ENCODE data around the gene NTN3. TPM values are rescaled to one million over a fixed set of nuclear protein-coding genes. Genes with fewer than 3 reads are reported as not detected.
A peak's percentile ranks its signal among the peaks of the same experiment; 100 is the strongest.

Gene NTN3
- total and polyA plus RNA-seq, 2 of the 8 experiments (the other 6 are each of a cell fraction or from before 2014, with no cell fraction given) = 0.30 to 0.34 TPM

DNA sequence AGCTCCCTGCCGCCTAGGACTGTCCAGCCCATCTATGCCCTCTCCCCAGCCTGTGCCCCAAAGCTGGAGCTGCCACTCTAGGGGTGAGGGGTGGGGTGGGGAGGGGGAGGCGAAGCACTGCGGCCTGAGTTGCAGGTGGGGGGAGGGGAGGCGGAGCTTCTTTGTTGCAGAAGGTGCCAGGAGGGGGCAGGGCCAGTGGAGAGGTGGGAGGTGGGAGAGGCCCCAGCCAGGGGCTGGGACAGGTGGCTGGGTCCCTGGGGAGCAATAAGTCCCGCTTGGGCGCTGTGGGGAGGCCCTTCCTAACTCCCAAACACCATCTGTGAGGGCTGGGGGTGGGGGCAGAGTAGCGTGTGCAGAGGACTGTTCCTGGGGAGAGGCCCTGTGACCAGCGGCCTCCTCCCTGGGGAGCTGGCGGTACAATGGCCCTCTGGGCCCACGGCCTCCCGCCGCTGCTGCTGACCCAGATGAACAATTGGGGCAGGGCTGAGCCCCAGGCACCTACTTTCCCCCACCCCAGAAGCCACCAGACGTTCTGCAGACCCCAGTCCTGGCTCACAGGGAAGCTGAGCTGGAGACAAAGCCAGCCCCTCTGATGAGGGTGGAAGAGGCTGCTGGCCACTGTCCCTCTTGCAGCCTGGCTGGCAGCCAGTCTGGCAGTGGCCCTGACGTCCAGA, 2.2 kb upstream of the NTN3 start:
- Histone ChIP-seq H3K9ac (replicated peaks in 1 of 4; ENCODE audit: extremely low read depth in 1 of 4, low read depth in 3 of 4, low read length in 3 of 4) (peak overlapping the region in 1 of 4 experiments; percentile 69; a peak in 2 of 7 replicates), H3K79me2 (ENCODE audit: control insufficient read depth in 1 of 2, insufficient read depth in 2 of 2, low read length in 2 of 2) (no peaks in the 10 kb centered on the region), H3K23me2 (ENCODE audit: low read depth, low read length) (peaks cover 15% of the 10 kb centered on the region; the same call in 1 of the 2 replicates), H3K4me1 (replicated peaks in 1 of 4; ENCODE audit: control insufficient read depth in 3 of 4, insufficient read depth in 4 of 4, low read length in 3 of 4) (peaks cover 0 to 41% (median 30%) of the 10 kb centered on the region in 4 experiments; a peak in 6 of 7 replicates), H2BK12ac (ENCODE audit: low read depth, low read length) (peak overlapping the region; percentile 80; the same call in 1 of the 2 replicates), H4K8ac (ENCODE audit: extremely low read depth, insufficient read depth, low read length) (peak overlapping the region; percentile 97), H3K18ac (ENCODE audit: extremely low read depth, low read length) (peak overlapping the region; percentile 98), H3K27ac (ENCODE audit: low read depth, low read length) (no peak overlapping the region), H3K27me3 (replicated peaks in 1 of 4; ENCODE audit: control insufficient read depth in 3 of 4, extremely low read depth in 1 of 4, insufficient read depth in 3 of 4, low read length in 3 of 4) (peaks cover 24 to 55% (median 50%) of the 10 kb centered on the region in 4 experiments), H4K91ac (replicated peaks; ENCODE audit: insufficient read length, low read length) (peak overlapping the region; percentile 96), H4K5ac (ENCODE audit: insufficient read length, low read depth, low read length) (peak overlapping the region; percentile 50), H2BK5ac (ENCODE audit: low read depth, low read length) (peak overlapping the region; percentile 35; the same call in 1 of the 2 replicates), H2BK20ac (ENCODE audit: low read length) (peak overlapping the region; percentile 82; the same call in 1 of the 2 replicates), H2AFZ (ENCODE audit: low read length) (no peak overlapping the region), H2BK120ac (replicated peaks; ENCODE audit: low read depth, low read length) (no peak overlapping the region), H2BK15ac (ENCODE audit: low read length) (peak overlapping the region; percentile 92; the same call in 1 of the 2 replicates), H3K4ac (replicated peaks; ENCODE audit: insufficient read length, low read depth, low read length) (peak overlapping the region; percentile 98), H3K4me2 (ENCODE audit: insufficient read depth in 1 of 2, low read depth in 2 of 2, low read length in 2 of 2) (peak overlapping the region; percentile 88 to 94), H2AK5ac (ENCODE audit: low read depth, low read length) (peak overlapping the region; percentile 82; the same call in 1 of the 2 replicates), H3K4me3 (ENCODE audit: extremely low read depth in 1 of 4, insufficient read depth in 2 of 4, low read depth in 3 of 4, low read length in 4 of 4) (peak overlapping the region; percentile 36 to 73 (median 44)), H3K14ac (ENCODE audit: insufficient read length) (no peak overlapping the region), H3K9me3 (ENCODE audit: insufficient read depth in 2 of 2, low read depth in 1 of 2, low read length in 1 of 2) (no peaks in the 10 kb centered on the region), H3K23ac (ENCODE audit: insufficient read length) (no peak overlapping the region), H3K56ac (replicated peaks; ENCODE audit: insufficient read length, low read depth, low read length) (peak overlapping the region; percentile 73), H4K20me1 (replicated peaks in 1 of 2; ENCODE audit: control insufficient read depth in 1 of 2, insufficient read depth in 2 of 2, low read length in 2 of 2) (peaks cover 2 to 10% of the 10 kb centered on the region in 2 experiments), H3K79me1 (ENCODE audit: low read depth, low read length) (no peaks in the 10 kb centered on the region), H3K36me3 (ENCODE audit: control insufficient read depth in 2 of 4, insufficient read depth in 4 of 4, low read length in 3 of 4) (peaks cover 0 to 1% (median 0%) of the 10 kb centered on the region in 4 experiments; a peak in 1 of 8 replicates)
- FAIRE-seq (no peak), DNase-seq (ENCODE audit: low read depth in 1 of 2, low spot score in 2 of 2) (peak in 1 of 2 experiments; percentile 59)
- 0 out of 2 replicates have a peak, but pooled peaks have one; percentile 17 for TF ChIP-seq TAF1 (IDR thresholded peaks at IDR 0.05; ENCODE audit: low read depth, low read length)
- no peak for TF ChIP-seq HDAC6 (IDR thresholded peaks at IDR 0.05; ENCODE audit: low read depth, low read length)
- 32% methylated on average over 11 of the region's 14 CpGs; no CpG with 5 or more reads in 1 of the 2 experiments for whole genome bisulfite sequencing, 2 experiments (ENCODE audit: extremely low coverage in 1 of 2, insufficient coverage in 1 of 2, insufficient read length in 1 of 2, insufficient replicate concordance in 2 of 2, low coverage in 1 of 2, low lambda C conversion rate in 2 of 2, missing lambda C conversion rate in 1 of 2)
- CTCF ChIA-PET (ENCODE audit: partially characterized antibody) = interaction anchor here (0.7 to 4.0 kb wide), 5 partner anchors 8 to 39 kb away, joined by 3 to 15 read pairs (median 5); partner anchors contain the start of gene TEDC2
- POLR2A ChIA-PET (ENCODE audit: partially characterized antibody) = interaction anchor here (0.7 to 2.8 kb wide), 16 partner anchors 10 to 280 kb away, joined by 3 to 21 read pairs (median 4); partner anchors contain the start of genes AMDHD2, ATP6V0C, ECI1 and TEDC2
